ENCODE measurements around the gene IL18.
A peak's percentile ranks its signal among the peaks of the same experiment; 100 is the strongest.
"Not testable (repeated sequence)": the region's sequence is repeated elsewhere in the genome, so short reads cannot be mapped to it uniquely, and the experiment has no call there.

IL18 gene

DNA sequence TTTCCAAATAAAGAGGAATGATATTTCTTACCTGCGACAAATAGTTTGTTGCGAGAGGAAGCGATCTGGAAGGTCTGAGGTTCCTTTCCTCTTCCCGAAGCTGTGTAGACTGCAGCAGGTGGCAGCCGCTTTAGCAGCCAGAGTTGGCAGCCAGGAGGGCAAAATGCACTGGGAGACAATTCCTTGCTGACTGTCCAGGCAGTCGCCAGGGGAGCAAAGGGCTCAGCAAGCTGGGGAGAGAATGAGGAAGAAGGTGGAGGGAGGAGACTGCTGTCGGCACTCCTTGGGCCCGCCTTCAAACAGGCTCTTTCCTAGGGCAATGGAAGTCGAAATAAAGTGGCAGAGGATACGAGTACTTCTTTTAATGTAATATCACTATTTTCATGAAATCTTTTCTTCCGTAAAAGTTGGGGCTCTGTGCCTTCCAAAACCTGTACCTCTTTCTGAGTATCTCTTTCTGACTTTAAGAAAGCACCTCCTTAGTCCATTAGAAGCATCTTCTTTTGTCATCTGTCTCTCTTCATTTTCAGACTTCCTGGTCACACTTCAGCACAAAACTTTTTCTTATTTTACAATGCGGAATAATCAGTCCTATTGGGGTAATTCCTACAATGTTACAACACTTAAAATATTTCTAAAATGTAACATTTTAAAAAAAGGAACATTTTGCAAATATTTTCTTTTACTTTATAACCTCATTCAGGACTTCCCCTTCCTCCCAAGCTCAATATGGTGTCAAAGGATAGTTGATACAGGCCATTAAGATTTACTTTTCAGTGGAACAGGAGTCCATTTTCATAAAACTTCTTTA lies at the start of gene IL18:
TSS of gene IL18 (minus strand) at position 220 of the 811 bp plus-strand sequence. CDS start 9,041 bp downstream, outside the sequence.
- no peak for DNase-seq

DNA sequence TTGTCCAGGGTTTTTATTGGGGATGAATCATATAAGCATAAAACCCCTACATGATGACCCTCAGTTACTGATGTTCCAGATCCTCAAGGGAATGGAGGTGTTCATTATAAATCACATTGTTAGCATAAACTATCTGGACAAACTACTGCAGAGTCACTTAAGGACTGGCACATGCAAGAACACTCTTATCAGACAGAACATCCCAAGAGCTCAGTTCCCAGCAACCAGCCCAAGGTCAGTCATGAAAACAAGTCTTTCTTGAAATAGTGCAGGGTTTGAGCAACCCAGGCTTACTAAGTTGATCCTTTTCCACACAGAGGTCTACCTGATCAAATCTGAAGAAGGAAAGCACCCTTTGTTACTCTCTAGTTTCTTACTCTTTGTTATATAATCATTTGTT lies 48.8 kb upstream of the IL18 start:
- no peak for DNase-seq

DNA sequence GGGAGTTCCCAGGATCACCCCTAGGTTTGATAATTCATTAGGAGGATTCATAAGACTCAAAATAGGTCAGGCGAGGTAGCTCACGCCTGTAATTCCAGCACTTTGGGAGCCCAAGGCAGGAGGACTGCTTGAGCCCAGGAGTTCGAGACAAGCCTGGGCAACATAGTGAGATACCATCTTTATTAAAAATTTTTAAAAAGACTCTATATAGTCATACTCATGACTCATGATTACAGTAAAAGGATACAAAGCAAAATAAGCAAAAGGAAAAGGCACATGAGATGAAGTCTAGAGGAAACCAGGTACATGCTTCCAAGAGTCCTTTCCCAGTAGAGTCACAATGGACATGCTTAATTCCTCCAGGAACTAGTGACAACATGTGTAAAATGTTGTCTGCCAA lies 48.4 kb upstream of the IL18 start:
- no peak for DNase-seq

DNA sequence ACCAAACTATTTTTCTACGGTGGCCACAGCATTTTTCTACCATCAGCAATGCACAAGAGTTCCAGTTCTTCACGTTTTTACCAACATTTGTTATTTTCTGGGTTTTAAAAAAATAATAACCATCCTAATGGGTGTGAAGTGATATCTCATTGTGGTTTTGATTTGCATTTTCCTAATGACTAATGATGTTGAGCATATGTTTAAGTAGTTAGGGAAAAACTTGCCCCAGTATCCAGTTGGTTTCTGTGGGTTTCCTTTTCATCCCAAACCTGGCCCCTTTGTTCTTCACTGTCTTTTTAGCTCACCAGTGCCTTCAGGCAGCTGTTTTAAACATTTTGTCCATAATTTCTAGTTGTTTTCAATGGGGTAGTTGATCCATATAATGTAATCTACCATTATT lies 47.6 kb upstream of the IL18 start:
- DNase-seq = no peak

DNA sequence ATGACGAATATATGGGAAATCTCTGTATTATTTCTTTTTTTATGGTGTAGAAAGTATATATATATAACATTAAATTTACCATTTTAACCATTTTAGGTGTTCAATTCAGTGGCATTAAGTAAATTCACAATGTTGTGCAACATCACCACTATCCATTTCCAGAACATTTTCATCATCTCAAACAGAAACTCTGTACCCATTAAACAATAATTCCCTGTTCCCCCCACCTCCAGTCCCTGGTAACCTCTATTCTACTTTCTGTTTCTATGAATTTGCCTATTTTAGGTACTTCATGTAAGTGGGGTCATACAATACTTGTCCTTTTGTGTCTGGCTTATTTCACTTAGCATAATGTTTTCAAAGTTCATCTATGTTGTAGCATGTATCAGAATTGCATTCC lies 47.0 kb upstream of the IL18 start:
- DNase-seq = no peak

DNA sequence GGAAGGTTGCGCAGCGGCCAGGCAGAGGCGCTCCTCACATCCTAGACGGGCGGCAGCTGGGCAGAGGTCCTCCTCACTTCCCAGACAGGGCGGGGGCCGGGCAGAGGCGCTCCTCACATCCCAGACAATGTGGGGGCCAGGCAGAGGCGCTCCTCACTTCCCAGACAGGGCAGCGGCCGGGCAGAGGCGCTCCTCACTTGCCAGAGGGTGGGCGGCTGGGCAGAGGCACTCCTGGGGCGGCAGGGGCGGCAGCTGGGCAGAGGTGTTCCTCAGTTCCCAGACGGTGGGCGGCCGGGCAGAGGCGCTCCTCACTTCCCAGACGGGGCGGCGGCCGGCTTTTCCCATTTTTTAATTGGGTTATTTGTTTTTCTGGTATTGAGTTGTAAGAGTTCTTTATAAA lies 42.2 kb upstream of the IL18 start:
- no peak for DNase-seq

DNA sequence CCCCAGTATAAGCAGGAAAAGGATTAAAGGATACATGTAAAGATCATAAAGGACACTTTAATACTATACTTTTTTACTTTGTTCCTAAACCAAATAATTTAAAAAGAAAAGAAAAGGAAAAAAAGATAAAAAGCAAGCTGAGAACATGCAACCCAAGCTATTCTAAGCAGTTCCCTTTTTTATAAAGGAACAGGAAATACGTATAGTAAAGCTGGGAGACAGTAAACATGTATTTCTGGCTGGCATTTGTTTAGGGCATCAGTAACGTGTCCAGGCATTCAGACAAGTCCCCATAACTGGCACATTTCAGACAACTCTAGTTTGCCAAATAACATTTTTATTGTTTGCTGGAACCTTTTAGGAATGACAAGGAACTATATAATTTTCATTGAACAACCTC lies 36.4 kb upstream of the IL18 start:
- no peak for DNase-seq

DNA sequence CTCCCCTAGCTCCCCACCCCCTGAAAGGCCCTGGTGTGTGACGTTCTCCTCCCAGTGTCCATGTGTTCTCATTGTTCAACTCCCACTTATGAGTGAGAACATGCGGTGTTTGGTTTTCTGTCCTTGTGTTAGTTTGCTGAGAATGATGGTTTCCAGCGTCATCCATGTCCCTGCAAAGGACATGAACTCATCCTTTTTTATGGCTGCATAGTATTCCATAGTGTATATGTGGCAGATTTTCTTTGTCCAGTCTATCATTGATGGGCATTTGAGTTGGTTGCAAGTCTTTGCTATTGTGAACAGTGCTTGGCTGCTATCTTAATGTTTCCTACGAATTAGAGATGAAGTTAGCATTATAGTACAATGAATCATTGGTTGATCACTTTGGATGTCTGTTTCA lies 35.2 kb upstream of the IL18 start:
- not testable (repeated sequence) for DNase-seq

DNA sequence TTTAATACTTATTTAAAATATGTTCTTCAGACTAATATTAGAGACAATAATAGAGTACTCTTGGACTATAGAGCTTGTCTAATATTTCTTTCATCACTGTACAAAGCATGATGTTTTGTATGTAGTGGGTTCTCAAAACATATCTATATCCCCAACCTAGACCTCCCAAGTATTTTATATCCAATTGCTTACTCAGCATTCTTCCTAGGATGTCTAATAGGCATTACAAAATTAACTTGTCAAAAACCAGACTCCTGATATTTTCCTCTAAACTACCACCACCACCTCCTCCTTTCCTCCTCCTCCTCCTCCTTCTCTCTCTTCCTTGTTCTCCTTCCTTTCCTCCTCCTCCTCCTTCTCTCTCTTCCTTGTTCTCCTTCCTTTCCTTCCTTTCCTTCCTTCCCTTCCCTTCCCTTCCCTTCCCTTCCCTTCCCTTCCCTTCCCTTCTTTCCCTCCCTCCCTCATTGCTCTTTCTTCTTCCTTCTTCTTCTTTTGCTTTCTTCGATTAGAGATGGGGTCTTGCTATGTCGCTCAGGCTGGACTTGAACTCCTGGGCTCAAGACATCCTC lies 32.7 kb upstream of the IL18 start:
- no peak for DNase-seq

DNA sequence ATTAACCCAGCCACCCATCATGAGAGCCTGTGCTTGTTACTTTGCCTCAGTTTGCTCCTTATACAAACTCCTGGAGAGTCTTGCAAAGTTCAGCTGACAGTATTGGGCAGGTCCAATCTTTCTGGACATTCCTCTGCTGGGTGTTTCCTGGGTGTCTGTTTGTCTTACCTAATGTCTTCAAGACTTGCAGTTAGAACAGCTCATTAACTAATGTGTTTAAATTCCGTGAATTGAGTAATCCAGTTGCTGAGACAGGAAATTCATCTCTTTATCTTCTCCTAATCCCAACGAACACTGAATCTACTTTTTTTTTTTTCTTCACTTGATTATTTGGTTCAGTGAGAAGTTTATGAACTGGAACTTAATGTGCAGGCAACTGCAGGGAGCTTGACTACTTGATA lies 32.1 kb upstream of the IL18 start:
- no peak for DNase-seq

DNA sequence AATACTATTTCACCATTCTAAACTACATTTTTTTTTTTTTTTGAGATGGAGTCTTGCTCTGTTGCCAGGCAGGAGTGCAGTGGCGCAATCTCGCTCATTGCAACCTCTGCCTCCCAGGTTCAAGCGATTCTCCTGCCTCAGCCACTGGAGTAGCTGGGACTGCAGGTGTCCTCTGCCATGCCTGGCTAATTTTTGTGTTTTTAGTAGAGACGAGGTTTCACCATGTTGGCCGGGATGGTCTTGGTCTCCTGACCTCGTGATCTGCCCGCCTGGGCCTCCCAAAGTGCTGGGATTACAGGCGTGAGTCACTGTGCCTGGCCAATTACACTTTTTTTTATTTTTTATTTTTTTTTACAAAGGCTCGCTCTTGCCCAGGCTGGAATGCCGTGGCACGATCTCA lies 31.2 kb upstream of the IL18 start:
- not testable (repeated sequence) for DNase-seq

DNA sequence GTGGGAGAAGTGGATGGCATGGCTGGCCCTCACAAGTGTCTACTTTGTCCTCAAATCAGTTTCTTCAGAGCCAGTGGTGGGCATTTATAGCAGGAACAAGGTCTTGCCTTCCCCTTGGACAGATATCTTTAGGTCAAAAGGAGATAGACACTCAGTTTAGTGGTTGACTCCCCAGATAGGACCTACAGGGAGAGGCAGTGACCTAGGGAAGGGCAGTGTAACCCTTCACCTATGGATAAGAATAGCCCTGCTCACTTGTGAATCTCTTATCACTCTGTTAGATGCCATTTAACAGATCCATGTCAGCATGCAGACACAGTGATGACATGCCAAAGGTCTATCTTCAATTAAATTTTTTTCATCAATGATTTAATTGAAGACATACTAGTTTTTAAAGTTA lies 22.4 kb upstream of the IL18 start:
- no peak for DNase-seq

DNA sequence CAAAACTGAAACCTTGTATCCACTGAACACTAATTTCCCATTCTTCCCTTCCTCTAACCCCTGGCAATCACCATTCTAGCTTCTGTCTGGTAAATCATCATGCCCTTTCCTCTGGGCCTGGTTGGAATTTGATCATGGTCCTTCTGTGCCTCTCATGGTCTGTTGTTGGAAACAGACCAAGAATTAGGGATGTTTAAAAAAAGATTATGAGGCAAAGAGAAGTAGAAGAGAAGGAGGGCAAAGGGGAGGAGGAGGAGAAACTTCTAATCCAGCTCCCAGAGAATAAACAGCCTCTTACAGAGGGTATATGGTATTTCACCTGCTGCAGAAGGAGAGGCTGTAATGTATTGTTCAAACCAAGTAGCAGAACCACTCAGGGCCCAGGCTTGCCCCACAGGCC lies 22.0 kb upstream of the IL18 start:
- DNase-seq = no peak

DNA sequence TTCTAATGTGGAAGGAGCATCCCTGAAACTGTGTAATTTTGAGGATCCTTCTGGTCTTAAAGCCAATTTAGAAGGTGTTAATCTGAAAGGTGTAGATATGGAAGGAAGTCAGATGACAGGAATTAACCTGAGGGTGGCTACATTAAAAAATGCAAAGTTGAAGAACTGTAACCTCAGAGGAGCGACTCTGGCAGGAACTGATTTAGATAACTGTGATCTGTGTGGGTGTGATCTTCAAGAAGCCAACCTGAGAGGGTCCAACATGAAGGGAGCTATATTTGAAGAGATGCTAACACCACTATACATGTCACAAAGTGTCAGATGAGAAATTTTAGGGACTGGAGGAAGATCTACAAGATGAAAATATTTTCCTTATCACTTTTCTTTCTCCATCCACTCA lies 19.0 kb upstream of the IL18 start:
- DNase-seq = no peak

DNA sequence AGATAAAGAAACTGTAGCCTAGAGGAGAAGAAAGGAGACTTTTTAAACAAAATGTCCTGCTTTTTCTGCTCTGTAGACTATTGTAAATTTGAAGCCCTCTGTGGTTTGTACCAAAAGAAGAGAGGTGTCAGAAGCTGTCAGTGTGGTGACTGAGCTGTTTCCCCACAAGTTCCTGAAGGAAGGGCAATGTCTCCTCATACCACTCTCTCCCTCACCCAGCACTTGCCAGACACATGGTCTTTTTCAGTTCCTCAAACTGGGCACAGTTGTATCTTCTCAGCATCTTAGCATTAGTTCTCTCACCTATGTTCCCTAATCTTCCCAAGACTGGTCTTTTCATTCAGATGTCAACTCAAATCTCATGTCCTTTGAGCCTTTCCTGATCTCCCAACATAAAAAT lies 15.7 kb upstream of the IL18 start:
- peak; percentile 60 for DNase-seq

DNA sequence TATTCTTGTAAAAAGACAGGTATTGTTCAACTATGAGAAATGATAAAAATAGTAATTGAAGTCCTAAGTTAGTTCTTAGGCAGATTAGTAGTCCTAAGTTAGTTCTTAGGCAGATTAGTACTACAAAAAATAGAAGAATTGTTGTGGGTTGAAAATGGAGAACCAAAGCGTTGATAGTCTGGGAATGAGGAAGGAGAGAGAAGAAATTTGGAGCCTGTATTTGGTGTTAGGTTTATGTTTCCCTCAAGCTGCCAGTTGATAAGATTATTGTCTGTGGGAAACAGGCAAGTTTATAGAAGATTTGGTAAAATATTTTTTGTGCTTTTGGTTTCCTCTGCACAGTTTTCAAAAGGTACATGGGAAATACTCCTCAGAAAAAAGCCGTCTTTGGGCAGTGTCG lies 15.0 kb upstream of the IL18 start:
- DNase-seq = no peak

DNA sequence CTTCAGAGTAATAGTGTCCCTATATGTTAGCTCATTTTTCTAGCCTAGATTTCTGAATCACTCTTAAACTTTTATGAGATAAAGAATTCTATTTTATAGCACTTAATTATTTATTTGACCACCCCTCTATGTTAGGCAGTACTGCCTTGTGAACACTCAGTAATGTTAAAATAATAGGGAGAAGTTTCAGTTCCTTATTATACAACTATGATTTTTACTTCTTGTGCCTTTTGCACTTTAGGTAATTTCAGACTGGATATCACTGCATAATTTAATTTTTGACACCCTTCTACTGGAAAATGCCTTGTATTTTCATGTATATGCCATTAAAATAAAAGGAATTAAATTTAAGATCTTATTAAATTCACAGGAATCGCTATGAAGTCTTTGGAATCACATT lies 14.5 kb upstream of the IL18 start:
- no peak for DNase-seq

DNA sequence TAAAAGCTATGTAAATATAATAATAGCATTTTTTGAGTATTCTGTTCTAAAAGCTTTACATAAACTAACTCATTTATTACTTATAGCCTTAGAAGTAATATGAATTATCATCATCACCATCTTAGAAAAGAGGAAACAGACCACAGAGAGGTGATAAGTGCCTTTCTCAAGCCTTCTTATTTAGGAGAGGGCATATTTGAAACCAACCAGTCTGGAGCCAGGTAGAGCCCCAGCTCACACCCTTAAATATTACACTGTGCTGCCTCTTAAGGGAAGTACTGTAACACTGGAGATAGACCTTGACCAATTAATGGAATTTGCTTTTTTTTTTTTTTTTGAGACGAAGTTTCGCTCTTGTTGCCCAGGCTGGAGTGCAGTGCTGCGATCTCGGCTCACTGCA lies 13.7 kb upstream of the IL18 start:
- DNase-seq = no peak

DNA sequence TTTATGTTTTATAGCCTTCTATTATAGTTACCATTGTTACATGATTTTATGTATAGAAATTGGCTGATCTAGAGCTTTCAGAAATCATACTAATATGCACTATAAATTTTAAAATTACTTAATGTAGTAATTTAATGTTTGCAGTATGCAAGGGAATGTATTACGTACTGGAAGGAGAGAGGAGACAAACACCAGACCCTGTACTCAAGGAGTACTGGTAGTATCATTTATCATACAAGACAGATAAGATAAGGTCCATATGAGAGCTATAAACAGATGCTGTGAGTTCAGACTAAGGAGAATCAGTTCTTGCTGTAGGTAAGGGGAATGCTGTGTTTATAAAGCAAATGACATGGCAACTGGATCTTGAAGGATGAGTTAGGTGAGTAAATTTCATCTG lies 12.2 kb upstream of the IL18 start:
- no peak for DNase-seq

DNA sequence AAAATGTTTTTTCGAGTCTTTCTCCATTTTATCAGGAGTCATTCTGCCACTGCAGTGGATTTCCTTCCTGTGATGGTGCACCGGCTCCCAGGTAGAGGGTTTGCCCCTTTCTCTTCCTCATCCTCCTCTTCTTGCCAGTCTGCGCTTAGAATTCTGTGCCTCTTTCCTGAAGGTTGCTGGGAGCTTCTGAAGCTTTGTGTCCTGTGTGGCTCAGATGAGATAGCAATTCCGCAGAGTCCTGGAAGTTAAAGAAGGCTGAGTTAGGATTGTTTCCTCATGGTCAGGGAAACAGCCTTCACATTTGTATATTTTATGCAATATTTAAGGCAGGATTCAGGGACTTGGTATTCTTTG lies 11.7 kb upstream of the IL18 start:
- DNase-seq = no peak

DNA sequence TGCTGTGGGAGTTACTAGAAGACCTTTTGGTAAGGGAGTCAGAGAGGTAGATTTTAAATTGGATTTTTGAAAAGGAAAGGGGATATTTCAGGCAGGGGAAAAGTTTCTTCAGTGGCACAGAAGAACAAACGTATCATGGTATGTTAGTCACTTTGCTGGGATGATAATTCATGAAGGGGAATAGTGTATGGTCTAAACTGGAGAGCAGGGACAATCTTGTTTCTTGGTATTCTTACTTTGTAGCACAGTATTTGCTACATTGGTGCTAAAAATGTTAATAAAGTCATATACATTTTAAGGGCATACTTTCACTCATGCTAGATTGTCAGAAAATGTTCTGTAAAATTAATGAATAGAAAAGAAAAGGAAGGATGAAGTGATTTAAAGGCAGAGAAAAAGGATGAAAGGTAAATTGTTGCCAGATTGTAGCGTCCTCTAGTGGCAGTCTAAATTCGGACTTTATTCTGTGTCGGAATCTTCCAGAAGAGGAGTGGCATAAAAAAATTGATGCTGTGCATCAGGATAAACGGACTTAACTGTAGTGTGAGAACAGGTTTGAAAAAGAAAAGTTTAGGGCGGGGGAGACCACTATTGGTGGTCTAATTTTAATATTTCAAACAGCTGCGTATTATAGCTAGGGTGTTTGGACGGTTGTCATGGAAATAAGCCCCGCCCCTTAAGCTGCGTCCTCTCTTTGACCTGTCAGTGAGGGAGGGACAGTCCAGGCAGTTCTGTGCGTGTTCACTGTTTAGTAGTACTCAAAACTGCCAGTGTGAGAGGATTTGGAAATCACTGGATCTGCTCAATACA lies 11.1 kb upstream of the IL18 start, which contains the start of gene BCO2:
TSS of gene BCO2 (plus strand) at position 724 of the 810 bp plus-strand sequence. CDS start 90 bp downstream, outside the sequence.
- no peak for DNase-seq

DNA sequence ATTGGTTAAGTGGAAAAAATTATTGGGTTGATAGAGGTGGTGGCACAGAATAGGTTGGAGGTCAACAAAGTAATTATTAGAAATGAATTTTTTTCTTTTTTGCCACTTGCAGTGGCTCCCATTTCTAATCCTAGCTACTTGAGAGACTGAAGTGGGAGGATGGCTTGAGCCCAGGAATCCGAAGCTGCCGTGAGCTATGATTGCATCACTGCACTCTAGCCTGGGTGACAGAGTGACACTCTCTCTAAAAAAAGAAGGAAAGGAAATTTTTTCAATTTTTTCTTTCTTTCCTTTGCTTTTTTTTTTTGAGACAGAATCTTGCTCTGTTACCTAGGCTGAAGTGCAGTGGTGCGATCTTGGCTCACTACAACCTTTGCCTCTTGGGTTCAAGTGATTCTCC lies 9.3 kb upstream of the IL18 start:
- no peak for DNase-seq

DNA sequence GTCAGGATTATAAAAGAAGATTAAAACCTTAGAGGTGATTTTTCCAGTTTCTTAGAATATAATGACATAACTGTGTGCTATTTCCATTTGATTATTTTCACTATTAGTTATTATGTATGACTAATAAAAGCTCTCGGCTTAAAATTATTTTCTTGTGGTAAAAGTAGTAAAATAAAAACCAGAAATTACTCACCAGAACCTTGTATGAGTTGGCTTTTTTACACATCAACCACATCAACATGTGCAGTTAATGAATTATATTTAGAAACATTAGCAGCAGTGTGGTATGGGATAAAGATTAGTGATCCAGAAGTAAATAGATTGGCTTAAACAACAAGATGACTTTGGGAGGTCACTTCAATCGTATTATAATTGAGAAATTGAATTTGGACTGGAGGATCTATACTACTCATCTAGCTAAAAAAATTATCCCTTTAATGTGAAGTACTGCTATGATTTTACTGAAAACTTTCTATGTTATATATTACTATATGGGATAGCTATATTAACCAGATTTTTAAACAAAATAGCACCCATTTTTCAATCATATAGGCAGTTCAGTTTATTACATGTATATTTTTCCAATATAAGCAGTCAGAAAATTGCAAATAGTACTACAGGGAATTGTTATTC lies 8.6 kb upstream of the IL18 start:
- DNase-seq = no peak

DNA sequence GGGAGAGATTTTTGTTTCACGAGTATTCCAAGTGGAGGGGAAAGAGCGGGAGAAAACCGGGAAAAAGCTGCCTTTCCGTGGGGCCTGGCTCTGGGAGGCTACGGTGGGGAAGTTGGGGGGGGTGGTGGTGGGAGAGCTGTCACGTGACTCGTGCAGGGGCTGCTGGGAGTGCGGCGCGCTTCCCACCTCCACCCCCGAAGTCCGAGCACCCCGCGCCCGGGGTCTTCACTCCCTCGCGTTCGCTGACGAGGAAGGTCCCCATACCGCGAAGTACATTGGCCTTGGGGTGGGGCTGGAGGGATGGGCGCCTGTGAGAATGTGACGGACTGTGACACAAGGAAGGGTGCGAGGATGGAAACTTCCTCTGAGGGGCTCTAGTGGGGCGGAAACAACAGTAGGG lies 3.3 kb upstream of the IL18 start, which contains the start of gene TEX12:
TSS of gene TEX12 (plus strand) at position 228 of the 400 bp plus-strand sequence. CDS start 1,897 bp downstream, outside the sequence.
- no peak for DNase-seq
